Stimulated activated CD4-positive, alpha-beta T cell treated with anti-CD3 and anti-CD28 coated beads, Interleukin-4, amount 100 ng/mL, for 48 hours (primary cell): ENCODE measurements around the gene ATP6V1F.

Experiments used
- DNase-seq, 2 donors: peaks; one replicate each; pipeline ENCODE4 v3.0.0-alpha.2; 2020; ENCODE audit warnings: low read depth in 2 of 2

ATP6V1F gene, protein sequence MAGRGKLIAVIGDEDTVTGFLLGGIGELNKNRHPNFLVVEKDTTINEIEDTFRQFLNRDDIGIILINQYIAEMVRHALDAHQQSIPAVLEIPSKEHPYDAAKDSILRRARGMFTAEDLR

DNA sequence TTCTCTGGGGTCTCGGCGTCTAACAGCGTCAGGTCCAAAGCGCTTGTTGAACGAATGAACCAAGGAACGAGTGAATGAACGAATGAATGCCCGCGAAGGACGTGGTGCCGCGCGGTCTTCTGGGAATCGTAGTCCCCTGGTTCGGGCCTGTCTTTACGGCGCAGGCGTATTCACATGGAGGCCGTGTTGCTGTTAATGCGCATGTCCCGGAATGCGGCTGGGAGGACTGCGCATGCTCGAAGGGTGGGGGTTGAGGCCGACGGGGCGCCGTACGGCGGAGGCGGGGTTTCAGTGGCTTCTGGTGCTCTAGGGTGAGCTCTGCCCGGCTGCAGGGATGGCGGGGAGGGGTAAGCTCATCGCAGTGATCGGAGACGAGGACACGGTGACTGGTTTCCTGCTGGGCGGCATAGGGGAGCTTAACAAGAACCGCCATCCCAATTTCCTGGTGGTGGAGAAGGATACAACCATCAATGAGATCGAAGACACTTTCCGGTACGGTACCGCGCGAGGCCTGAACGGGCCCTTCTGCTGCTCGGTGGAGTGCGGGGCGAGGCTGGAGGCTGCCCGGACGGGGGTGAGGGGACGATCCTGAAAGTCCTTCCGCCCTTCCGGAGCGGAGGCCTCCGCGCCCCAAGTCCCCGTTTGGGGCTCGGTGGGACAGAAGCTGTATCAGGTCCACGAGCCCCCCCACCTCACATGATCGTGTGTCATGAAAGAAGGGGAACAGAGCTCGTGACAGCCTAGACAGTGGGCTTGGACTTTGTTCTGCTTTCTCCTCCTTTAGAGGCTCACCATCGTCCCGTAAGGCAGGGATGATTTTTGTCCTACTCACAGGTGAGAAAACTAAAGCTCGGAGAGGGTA lies at the start of gene ATP6V1F:
Gene ATP6V1F, plus strand, starts transcription at position 286 of the 862 bp plus-strand sequence. Its CDS starts 49 bp downstream, at position 335.
- peak; percentile 97 to 99 for DNase-seq

DNA sequence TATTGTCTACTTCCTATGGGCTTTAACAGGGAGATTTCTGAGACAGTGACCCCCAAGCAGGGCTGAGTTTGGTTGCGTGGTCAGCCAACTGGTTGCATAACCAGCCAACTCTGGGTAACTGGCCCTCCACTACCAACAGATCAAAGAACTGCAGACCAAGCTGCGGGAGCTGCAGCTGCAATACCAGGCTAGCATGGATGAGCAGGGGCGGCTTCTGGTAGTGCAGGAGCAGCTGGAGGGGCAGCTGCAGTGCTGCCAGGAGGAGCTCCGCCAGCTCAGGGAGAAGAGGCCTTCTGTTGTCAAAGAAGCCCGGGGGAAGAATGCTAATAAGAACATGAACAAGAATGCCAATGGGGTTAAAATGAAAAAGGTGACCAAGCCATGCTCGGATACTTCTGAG lies 48.2 kb upstream of the ATP6V1F start:
- no peak for DNase-seq

DNA sequence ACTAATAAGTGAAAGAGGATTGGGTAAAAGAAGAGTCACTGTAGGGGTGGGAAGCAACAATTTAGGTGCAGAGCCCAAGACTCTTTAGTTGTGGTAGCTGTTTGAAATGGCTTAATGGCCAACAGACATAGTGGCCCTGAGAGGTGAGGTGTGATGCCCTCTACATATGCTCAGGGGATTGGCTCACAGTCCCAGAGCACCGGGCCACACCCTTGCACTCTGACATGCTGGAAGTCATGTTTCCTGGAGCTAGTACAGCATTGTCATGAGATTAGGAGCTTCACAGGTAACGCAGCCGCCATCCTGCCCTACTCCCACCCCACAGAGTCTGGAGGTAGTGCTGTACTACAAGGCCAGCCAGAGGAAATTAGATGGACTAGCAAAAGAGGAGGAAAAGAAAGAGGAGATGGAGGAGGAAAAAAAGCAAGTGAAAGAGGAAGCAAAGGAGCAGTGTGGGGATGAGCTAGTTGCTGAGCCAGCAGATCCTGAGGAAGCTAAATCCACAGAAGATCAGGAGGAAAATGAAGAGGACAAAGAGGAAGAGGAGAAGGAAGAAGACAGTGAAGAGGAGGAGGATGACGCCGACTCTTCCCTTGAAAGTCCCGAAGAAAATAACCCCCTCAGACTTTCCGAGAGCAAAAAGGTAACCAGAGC lies 47.2 kb upstream of the ATP6V1F start:
- DNase-seq, result no peak

GRCh38 chr7:128818694-128819093 lies 44.0 kb upstream of the ATP6V1F start:
- no peak for DNase-seq

DNA sequence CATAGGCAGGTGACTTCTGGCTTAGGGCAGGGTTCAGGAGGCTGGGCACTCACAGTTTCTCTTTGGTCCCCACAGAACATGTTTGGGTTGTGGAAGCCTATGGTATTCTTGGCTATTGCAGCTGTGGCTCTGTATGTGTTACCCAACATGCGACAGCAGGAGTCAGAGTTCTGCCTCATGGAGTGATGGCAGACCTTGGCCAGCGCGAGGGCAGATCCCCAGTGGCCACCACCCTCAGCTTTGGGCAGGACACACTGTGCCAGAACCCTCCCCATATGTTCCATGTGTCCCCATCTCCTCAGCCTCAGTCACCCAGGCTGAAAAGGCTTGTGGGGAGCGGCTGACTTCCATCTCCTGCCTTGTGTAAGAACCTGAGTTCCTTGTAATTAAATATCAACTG lies 40.9 kb upstream of the ATP6V1F start:
- DNase-seq, result no peak

DNA sequence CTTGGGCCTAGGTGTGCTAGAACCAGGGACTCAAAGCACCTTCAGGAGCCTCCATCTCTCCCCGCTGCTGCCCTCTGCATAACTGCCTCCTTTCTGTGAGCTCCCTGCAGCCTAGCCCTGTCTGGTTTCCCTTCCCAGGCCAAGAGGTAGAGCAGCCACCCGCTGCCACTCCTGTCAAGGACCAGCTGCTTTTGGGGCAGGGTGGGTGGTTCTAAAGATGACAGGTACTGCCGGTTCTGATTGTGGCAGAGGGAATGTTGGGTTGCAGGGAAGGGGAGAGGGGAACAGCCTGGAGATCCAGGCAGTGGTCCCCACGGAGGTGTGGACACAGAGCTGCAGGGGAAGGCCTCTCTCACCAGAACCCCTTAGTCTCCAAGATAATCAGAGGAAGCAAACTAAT lies 36.1 kb upstream of the ATP6V1F start:
- DNase-seq, result no peak

DNA sequence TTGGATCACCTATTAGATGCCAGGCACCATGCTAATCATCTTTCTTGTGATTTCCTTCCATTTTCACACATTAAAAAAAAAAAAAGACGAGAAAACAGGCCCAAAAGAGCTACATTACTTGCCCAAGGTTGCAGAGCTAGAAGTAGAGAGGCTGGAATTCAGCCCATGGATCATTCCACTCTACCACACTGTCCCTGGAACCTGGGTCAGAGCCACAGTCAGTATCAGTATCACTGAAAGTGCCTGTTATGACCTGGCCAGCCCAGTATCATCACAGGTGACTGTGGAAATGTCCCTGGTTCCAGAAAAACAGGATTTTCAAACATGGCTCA lies 35.8 kb upstream of the ATP6V1F start:
- no peak for DNase-seq

- DNase-seq, result no peak
Measured at GRCh38 chr7:128827248-128827958, 35.3 kb upstream of the ATP6V1F start.

DNA sequence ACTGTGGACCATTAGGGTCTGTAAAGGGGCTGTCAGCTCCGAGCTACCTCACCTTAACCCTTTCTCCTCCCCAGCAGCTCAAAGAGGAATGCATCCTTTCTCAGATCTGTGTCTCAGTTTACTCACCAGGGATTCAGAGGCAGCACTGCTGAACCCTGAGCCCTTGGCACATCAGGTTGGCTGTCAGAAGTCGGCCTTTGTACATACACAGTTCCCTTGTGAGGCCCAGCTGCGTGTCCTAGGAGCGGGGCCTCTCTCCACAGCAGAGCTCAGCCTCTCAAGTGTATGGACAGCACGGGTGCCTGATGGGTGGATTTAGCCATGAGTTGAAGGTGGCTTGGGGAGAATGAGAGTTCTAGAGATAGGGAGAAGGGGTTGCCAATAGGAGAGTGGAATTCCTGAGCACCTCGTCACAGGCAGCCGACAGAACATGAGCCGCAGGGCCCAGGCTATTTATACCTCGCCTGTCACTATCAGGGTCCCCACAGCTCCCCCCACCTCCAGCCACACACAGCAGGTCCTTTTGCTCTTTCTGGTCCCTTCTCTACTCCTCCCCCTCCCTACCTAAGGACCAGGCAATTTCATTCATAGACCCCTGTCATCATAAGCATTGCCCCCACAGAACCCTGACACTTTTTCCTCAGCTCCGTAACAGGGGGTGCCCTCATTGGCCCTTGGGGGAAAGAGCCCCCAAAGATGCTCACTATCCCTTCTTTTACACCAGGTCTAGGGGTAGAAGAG lies 34.5 kb upstream of the ATP6V1F start:
- no peak for DNase-seq

- DNase-seq, result no peak
Measured at GRCh38 chr7:128829391-128830166, 33.1 kb upstream of the ATP6V1F start.

- DNase-seq, result peak; percentile 18 to 19
Measured at GRCh38 chr7:128830231-128831177, 32.2 kb upstream of the ATP6V1F start, which contains the start of gene FLNC. TSS of gene FLNC (plus strand) at chr7:128830406. CDS start at chr7:128830638, 232 bp downstream.

GRCh38 chr7:128831178-128831993 lies 31.3 kb upstream of the ATP6V1F start:
- no peak for DNase-seq

- DNase-seq, result no peak
Measured at GRCh38 chr7:128831994-128832879, 30.4 kb upstream of the ATP6V1F start.

- no peak for DNase-seq
Measured at GRCh38 chr7:128832880-128833147, 29.8 kb upstream of the ATP6V1F start.

- no peak for DNase-seq
Measured at GRCh38 chr7:128833148-128833945, 29.3 kb upstream of the ATP6V1F start.

GRCh38 chr7:128833946-128834325 lies 28.7 kb upstream of the ATP6V1F start:
- no peak for DNase-seq

- no peak for DNase-seq
Measured at GRCh38 chr7:128835231-128835751, 27.4 kb upstream of the ATP6V1F start.
